Hepatocyte (in vitro differentiated cells): ENCODE data around the gene HS6ST2. TPM values are rescaled to one million over a fixed set of nuclear protein-coding genes. Genes with fewer than 3 reads are reported as not detected.

Experiments
- DNase-seq: peaks from one replicate; pipeline ENCODE4 v3.0.0-alpha.2; 2016; ENCODE audit warnings: low spot score
- H2AFZ ChIP-seq: fragments of 200-600 bp; sonication (generic); 2 replicates; pipeline ENCODE4 v1.6.0; 2016; ENCODE audit warnings: antibody characterized with exemption, mild to moderate bottlenecking
- H3K27ac ChIP-seq: fragments of 200-600 bp; sonication (generic); 2 replicates; pipeline ENCODE4 v1.5.1; 2016; ENCODE audit warnings: mild to moderate bottlenecking
- H3K27me3 ChIP-seq: fragments of 200-600 bp; sonication (generic); 2 replicates; pipeline ENCODE4 v1.6.1; 2016
- H3K36me3 ChIP-seq: fragments of 200-600 bp; sonication (generic); replicated peaks from 2 replicates; pipeline ENCODE4 v1.5.1; 2016; ENCODE audit warnings: low read depth; ENCODE audit not compliant: insufficient read depth
- H3K4me1 ChIP-seq: fragments of 200-600 bp; sonication (generic); 2 replicates; pipeline ENCODE4 v1.5.1; 2016; ENCODE audit warnings: mild to moderate bottlenecking, moderate library complexity; ENCODE audit not compliant: insufficient read depth
- H3K4me2 ChIP-seq: fragments of 200-600 bp; sonication (generic); 2 replicates; pipeline ENCODE4 v1.6.0; 2016
- H3K4me3 ChIP-seq: fragments of 200-600 bp; sonication (generic); 2 replicates; pipeline ENCODE4 v1.5.1; 2016; ENCODE audit warnings: mild to moderate bottlenecking
- H3K79me2 ChIP-seq: fragments of 200-600 bp; sonication (generic); 2 replicates; pipeline ENCODE4 v1.6.0; 2017; ENCODE audit warnings: mild to moderate bottlenecking
- H3K9me2 ChIP-seq: fragments of 200-600 bp; sonication (generic); replicated peaks from 2 replicates; pipeline ENCODE4 v1.6.0; 2017; ENCODE audit warnings: mild to moderate bottlenecking; ENCODE audit not compliant: insufficient read depth
- H3K9me3 ChIP-seq: fragments of 200-600 bp; sonication (generic); 2 replicates; pipeline ENCODE4 v1.5.1; 2016; ENCODE audit warnings: low read depth, mild to moderate bottlenecking
- H4K20me1 ChIP-seq: fragments of 200-600 bp; sonication (generic); 2 replicates; pipeline ENCODE4 v1.6.0; 2016; ENCODE audit warnings: mild to moderate bottlenecking; ENCODE audit not compliant: insufficient read depth, poor library complexity, severe bottlenecking
- EZH2 ChIP-seq: fragments of 200-600 bp; sonication (generic); IDR thresholded peaks from 2 replicates; pipeline ENCODE4 v1.6.1; 2016; ENCODE audit warnings: antibody characterized with exemption, mild to moderate bottlenecking, borderline replicate concordance
- EZH2phosphoT487 ChIP-seq: fragments of 200-600 bp; sonication (generic); IDR thresholded peaks from one replicate; pipeline ENCODE4 v1.6.1; 2018; ENCODE audit warnings: antibody characterized with exemption, mild to moderate bottlenecking, low read depth, moderate library complexity; ENCODE audit not compliant: unreplicated experiment, severe bottlenecking
- WGBS: methylation state at CpG from one replicate; pipeline ENCODE4 v1.1.6; 2016; ENCODE audit warnings: low lambda C conversion rate; ENCODE audit errors: missing lambda C conversion rate; 5-methylcytosine and 5-hydroxymethylcytosine counted together
- polyA plus RNA-seq: library from polyadenylated mRNA; unstranded; fragments of >200 nt; fragmentation: Nextera tagmentation; extraction: Ambion mirVana; gene quantifications from 2 replicates; pipeline ENCODE4 v1.2.1, GENCODE V29; 2016
- total RNA-seq: library from RNA; depleted of rRNA; stranded (reverse); fragments of >200 nt; gene quantifications from 2 replicates; pipeline ENCODE4 v1.2.3, GENCODE V29; 2014
- TF ChIP-seq, protein P1 (sequence below): fragments of 200-600 bp; sonication (generic); IDR thresholded peaks from 2 replicates; pipeline ENCODE4 v1.5.1; 2016; ENCODE audit warnings: antibody characterized with exemption, mild to moderate bottlenecking; ENCODE audit not compliant: poor library complexity

HS6ST2 gene
- total and polyA plus RNA-seq, 2 experiments from 2014 or later, result 17.4 to 21.9 TPM

DNA sequence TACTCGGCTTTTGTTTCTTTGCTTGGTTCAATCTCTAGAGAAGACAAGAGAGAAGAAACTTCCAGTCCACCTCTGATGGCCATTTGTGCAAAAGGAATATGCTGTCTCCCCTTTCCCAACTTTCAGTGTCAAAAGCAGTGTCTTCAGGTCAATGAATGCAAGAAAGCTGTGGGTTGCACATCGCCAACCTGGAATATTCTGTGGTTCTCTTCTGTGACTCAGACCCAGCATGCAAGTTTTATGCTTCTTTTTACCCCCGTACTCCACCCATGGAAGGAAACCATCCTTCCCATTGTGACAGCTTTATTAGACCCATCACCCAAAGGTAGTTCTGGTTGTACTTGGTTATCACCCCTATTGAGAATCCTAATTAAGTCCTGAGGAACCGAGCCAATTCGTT is 334.0 kb downstream of the HS6ST2 start:
- Histone ChIP-seq H3K4me3 (no peak overlapping the region), H3K36me3 (no peaks in the 10 kb centered on the region), H2AFZ (no peak overlapping the region), H3K4me2 (no peak overlapping the region), H3K27ac (no peak overlapping the region), H4K20me1 (no peaks in the 10 kb centered on the region), H3K79me2 (no peaks in the 10 kb centered on the region), H3K27me3 (no peaks in the 10 kb centered on the region), H3K9me3 (no peaks in the 10 kb centered on the region), H3K4me1 (no peaks in the 10 kb centered on the region), H3K9me2 (no peaks in the 10 kb centered on the region)
- TF ChIP-seq, protein P1, sequence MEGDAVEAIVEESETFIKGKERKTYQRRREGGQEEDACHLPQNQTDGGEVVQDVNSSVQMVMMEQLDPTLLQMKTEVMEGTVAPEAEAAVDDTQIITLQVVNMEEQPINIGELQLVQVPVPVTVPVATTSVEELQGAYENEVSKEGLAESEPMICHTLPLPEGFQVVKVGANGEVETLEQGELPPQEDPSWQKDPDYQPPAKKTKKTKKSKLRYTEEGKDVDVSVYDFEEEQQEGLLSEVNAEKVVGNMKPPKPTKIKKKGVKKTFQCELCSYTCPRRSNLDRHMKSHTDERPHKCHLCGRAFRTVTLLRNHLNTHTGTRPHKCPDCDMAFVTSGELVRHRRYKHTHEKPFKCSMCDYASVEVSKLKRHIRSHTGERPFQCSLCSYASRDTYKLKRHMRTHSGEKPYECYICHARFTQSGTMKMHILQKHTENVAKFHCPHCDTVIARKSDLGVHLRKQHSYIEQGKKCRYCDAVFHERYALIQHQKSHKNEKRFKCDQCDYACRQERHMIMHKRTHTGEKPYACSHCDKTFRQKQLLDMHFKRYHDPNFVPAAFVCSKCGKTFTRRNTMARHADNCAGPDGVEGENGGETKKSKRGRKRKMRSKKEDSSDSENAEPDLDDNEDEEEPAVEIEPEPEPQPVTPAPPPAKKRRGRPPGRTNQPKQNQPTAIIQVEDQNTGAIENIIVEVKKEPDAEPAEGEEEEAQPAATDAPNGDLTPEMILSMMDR, result no peak
- TF ChIP-seq EZH2phosphoT487, result no peak
- no peak for TF ChIP-seq EZH2
- DNase-seq, result no peak
- 74% methylated on average over 5 of the region's 5 CpGs for WGBS

DNA sequence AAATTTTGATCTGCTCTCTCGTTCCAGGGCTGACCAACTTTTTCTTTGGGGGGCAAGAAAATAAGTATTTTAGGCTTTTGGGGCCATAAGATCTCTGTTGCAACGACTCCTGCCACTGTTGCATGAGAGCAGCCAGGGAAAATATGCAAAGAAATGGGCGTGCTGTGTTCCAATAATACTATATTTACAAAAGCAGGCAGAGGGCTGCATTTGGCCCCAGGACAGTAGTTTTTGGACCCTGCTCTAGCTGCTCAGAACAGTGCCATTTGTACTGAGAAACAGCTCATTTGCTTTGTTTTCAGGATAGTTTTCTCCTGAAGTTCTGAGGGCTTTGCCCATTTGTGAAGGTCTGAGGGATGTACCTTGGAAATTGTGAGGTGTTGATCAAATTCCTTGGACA is 334.5 kb downstream of the HS6ST2 start:
- no peak overlapping the region for H2AFZ ChIP-seq

DNA sequence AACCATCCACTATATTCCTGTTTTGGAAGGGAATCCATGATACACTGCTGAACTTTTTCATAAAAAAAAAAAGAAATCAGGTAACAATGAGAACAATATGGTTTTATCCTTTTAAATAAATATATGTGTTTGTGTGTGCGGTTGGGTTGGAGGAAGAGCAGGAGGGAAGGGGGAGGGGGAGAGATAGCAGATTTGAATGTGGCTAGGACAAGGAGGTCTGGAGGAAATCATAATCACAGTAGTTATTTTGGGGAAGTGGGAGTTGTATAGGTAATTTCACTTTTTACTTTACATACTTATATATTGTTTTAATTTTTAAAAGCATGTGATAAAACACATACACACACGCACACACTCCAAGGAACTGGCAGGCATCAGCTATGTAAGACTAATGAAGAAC is 335.1 kb downstream of the HS6ST2 start:
- TF ChIP-seq, protein P1, result no peak
- TF ChIP-seq EZH2phosphoT487 (no peak), EZH2 (no peak)
- Histone ChIP-seq H3K4me3 (no peak overlapping the region), H3K79me2 (no peaks in the 10 kb centered on the region), H3K9me2 (no peaks in the 10 kb centered on the region), H3K9me3 (no peaks in the 10 kb centered on the region), H2AFZ (no peak overlapping the region), H3K4me1 (no peaks in the 10 kb centered on the region), H3K4me2 (no peak overlapping the region), H3K27me3 (no peaks in the 10 kb centered on the region), H4K20me1 (no peaks in the 10 kb centered on the region), H3K27ac (no peak overlapping the region), H3K36me3 (no peaks in the 10 kb centered on the region)
- 85% methylated on average over 2 of the region's 2 CpGs for WGBS
- no peak for DNase-seq

More for the DNA sequence above, 334.5 kb downstream of the HS6ST2 start:
- TF ChIP-seq EZH2 (no peak), EZH2phosphoT487 (no peak)
- TF ChIP-seq, protein P1, result no peak
- Histone ChIP-seq H4K20me1 (no peaks in the 10 kb centered on the region), H3K4me1 (no peaks in the 10 kb centered on the region), H3K79me2 (no peaks in the 10 kb centered on the region), H3K9me3 (no peaks in the 10 kb centered on the region), H3K9me2 (no peaks in the 10 kb centered on the region), H3K36me3 (no peaks in the 10 kb centered on the region), H3K4me3 (no peak overlapping the region), H3K27me3 (no peaks in the 10 kb centered on the region), H3K4me2 (no peak overlapping the region), H3K27ac (no peak overlapping the region)
- DNase-seq, result no peak
- 60% methylated on average over 3 of the region's 3 CpGs for WGBS

DNA sequence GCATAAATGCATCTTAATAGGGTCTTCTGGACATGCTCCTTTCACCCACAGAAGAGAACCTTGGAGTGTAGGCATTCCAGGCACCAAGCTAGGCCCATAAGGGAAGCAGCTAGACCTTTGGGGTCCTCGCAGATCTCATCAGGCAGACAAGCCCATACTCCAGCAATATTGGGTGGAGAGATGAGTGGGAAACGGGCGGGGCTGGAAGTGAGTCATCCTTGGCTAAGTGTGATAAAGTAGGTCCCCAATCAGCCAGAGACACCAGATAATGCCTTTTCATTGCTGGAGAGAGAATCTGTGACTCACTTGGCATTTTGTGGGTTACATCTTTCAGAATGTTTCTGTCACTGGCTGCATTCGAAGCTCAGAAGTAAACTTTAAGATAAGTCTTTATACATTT is 336.3 kb downstream of the HS6ST2 start:
- H3K4me2 ChIP-seq, result no peak overlapping the region
- DNase-seq, result peak; percentile 14
- no peaks in the 10 kb centered on the region for H3K9me3 ChIP-seq

More for the DNA sequence above, 336.3 kb downstream of the HS6ST2 start:
- Histone ChIP-seq H3K4me3 (no peak overlapping the region), H3K27ac (no peak overlapping the region), H3K4me1 (no peaks in the 10 kb centered on the region), H3K27me3 (no peaks in the 10 kb centered on the region), H3K9me2 (no peaks in the 10 kb centered on the region), H2AFZ (no peak overlapping the region), H3K79me2 (no peaks in the 10 kb centered on the region), H4K20me1 (no peaks in the 10 kb centered on the region), H3K36me3 (no peaks in the 10 kb centered on the region)
- TF ChIP-seq, protein P1, result no peak
- no peak for TF ChIP-seq EZH2
- TF ChIP-seq EZH2phosphoT487, result no peak
- WGBS, result 48% methylated on average over 4 of the region's 4 CpGs
